GM18505 (cell line): ENCODE results near the gene PTPRM.

Experiments used
- ATAC-seq: cut with Tn5 transposase; IDR thresholded peaks from one replicate; pipeline ENCODE4 v1.9.1; 2021; ENCODE audit not compliant: unreplicated experiment
- POLR2A ChIP-seq: IDR thresholded peaks from 4 replicates; pipeline ENCODE4 v1.6.1; 2011; ENCODE audit warnings: borderline replicate concordance; ENCODE audit not compliant: insufficient read depth, insufficient read length; ENCODE audit errors: extremely low read depth

Gene PTPRM

GRCh38 chr18:7750095-7750663 is 183.1 kb downstream of the PTPRM start:
- no peak for TF ChIP-seq POLR2A
- no peak for ATAC-seq

- no peak for ATAC-seq
- no peak for TF ChIP-seq POLR2A
These were observed 183.8 kb downstream of the PTPRM start for GRCh38 chr18:7750966-7751365.

GRCh38 chr18:7754258-7754657 is 187.1 kb downstream of the PTPRM start:
- no peak for TF ChIP-seq POLR2A
- no peak for ATAC-seq

DNA sequence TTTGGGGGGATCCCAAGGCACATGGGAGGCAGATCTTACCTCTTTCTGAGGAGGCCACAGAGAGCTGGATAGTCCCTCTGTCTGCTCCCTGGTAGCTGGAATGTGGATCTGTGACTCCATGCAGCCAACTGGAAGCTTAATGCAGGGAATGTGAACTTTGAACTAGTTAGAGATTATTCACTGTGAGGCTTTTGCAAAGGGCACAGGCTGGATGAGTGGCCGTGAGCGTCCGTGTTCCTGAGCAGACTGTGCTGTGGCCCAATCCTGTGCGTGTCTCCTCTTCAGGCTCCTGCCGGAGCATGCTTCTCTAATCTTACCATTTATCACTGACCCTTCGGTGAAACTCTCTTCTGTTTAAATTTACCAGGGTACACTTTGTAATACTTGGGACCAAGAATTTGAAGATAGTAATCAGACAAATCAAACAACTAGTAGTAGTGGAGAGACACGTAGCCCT is 187.6 kb downstream of the PTPRM start:
- TF ChIP-seq POLR2A = no peak
- ATAC-seq = no peak

DNA sequence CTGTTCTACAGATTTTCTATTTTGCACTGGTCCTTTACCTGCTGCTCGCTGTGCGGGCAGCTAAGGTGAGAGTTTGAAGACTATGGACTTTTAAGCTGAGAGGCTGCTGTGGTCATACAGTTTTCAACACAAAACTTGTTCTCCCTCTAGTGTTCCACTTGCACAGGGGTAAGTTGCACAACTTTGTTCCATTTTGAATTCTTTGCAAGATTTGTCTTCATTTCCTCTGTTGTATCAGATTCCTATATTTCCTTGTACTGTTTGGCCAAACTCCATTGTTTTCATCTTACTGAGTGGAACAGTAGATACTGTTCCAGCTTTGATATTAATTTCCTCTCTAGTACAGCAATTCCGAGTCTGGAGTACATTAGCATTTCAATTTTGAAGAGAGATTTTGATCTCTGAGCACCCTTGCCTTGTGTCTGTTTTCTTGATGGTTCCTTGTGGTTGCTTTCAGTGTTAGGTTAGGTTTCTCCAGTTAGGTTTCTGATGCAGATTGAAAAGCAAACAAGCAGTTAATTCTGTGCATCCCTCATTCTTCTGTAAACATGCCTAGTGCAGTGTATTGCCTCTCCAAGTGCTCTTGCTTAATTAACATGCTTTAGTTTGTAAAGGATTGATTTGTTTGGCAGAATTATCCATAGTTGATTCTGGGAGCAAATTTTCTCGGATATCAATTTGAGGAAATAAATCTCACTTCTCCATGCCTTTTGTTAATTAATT is 188.8 kb downstream of the PTPRM start:
- TF ChIP-seq POLR2A = no peak
- ATAC-seq = no peak

DNA sequence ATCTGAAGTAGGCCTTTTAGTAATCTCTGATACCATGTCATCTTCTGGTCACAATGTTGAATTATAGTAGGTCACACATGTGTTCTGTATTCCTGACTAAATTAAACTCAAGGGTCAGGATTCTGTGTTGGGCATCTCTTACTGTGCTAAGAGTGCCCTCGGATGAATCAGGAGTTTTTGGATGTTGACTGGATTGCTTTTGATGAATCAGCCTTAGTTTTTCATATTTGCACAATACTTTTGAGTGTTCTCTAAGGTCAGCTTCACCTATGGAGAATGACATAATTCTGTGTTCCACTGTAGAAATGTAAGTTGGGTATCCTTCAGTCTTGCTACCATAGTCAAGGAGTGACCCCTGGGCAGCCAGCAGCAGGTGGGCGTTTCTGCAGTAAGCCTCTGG is 190.1 kb downstream of the PTPRM start:
- TF ChIP-seq POLR2A = no peak

DNA sequence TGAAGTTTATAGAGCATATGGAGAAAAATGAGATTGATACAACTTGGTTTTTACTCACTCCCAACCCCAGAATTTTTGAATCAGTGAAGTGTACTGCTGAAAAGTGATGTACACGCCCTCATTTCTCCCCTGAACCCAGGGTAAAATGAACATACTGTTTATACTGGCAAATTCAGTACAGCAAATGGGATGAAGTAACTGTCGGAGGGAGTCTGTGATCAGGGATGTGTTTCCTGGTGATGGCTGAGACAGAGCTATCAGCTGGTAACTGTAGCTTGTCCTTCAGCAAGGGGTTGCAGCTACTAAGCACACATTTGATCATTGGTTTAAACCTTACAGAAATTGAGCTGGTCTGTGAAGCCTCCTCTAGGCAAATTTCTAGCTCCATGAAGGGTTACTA is 191.6 kb downstream of the PTPRM start:
- TF ChIP-seq POLR2A = no peak
- no peak for ATAC-seq

More for the DNA sequence above, 190.1 kb downstream of the PTPRM start:
- no peak for ATAC-seq

GRCh38 chr18:7760967-7761948 is 194.1 kb downstream of the PTPRM start:
- no peak for ATAC-seq
- no peak for TF ChIP-seq POLR2A

DNA sequence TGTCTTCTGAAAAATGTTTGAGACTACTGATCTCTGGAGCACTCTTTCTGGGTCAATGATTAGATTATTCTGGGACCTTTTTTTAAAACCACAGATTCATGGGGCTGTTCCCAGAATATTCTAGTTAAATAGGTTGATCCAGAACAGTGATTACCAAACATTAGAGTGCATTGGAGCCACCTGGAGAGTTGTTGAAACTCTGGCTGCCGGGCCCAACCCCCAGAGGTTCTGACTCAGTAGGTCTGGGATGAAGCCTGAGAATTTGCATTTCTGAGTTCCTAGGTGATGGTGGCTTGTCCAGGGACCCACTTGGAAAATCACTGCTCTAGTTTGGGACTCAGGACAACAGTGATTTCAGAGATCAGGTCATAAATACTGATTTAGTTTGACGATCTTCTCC is 197.3 kb downstream of the PTPRM start:
- TF ChIP-seq POLR2A = no peak
- no peak for ATAC-seq

DNA sequence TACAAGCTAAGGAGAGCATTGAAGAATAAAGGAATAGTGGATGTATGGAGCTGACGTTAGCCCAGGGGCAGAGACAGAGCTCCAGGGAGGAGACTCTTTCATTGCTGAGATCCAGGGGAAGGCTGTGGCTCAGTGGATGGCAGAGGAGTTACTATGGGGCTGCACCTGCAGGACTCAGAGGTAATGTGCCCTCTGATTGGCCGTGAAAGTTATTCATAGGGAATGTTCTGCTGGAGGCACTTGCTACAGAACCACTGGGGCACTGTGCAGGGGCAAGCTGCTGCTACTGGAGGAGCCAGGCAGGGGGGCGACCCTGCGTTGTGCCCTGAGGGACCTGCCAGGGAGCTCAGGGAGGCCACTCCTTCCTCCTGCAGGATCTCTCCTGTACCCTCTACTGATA is 199.2 kb downstream of the PTPRM start:
- TF ChIP-seq POLR2A = no peak
- no peak for ATAC-seq

DNA sequence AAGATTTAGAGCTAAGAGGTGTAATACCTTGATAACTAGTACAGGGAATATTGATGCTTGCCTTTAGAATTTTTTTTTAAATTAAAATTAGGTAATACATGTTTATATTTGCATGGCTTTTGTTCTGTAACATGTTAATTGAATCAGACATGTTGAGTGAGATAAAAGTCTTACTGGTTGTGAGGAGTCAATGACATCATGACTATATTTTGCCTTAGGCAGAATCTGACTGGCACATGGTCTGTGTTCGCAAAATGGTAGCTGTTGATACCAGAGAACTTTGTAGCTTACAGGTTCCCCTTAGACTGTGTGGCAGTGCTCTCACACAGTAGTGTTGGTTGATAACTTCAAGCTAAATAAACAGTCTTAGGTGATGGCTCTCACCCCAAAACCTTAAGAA is 199.7 kb downstream of the PTPRM start:
- no peak for TF ChIP-seq POLR2A
- no peak for ATAC-seq

GRCh38 chr18:7770908-7771307 is 203.8 kb downstream of the PTPRM start:
- no peak for TF ChIP-seq POLR2A

GRCh38 chr18:7772510-7772888 is 205.4 kb downstream of the PTPRM start:
- TF ChIP-seq POLR2A = no peak

More at GRCh38 chr18:7770908-7771307, 203.8 kb downstream of the PTPRM start:
- no peak for ATAC-seq

DNA sequence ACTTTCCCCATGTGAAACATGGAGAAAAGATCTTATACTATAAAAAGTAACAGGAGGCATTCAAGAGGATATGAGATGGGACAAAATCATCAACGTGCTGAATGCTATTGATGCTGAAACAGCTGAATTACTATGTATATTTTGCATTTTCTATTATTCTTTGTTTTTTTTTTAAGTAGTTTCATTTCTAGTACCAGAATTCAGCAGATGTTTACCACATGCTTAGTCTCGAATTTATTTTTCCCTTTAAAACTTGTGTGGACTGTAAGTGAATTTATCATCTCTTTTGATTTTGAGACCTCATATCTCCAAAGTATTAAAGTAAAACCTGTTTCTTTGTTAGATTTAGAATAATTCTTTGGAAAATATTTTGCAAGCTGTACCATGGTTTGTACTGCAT is 205.8 kb downstream of the PTPRM start:
- no peak for ATAC-seq
- TF ChIP-seq POLR2A = no peak

More at GRCh38 chr18:7772510-7772888, 205.4 kb downstream of the PTPRM start:
- ATAC-seq = no peak

DNA sequence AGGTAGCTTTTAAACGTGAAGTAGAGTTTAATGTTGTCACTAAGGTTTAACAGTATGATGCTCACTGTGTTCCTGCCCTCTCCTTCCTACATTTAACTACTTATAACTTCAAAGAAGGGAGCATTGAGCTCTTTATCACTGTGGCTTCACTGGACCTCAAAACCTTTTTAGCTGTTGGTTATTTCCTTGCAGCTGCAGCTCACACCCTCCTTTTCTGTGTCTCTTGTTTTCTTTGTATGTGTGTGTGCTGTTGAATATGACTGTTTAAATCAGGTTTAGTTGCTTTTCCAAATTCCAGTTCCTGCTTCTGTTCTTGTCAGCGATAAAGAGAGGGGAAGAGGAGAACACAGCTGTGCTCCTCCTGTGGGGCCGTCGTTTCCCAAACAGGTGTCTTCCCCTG is 208.0 kb downstream of the PTPRM start:
- no peak for TF ChIP-seq POLR2A
- ATAC-seq = no peak
